OCI-LY1 (cell line): ENCODE results near the gene KLHDC10.

Source experiments
- H2AFZ ChIP-seq: fragments of 200-600 bp; sonication (generic), shearing (Covaris generic); 2 replicates; pipeline ENCODE4 v1.6.0; 2014; ENCODE audit warnings: antibody characterized with exemption, mild to moderate bottlenecking, low read length
- H3F3A ChIP-seq: fragments of 200-600 bp; sonication (generic), shearing (Covaris generic); 2 replicates; pipeline ENCODE4 v1.6.0; 2014; ENCODE audit warnings: mild to moderate bottlenecking, antibody characterized with exemption, low read length, moderate library complexity; ENCODE audit not compliant: insufficient read depth
- H3K27ac ChIP-seq: fragments of 200-600 bp; sonication (generic); 2 replicates; pipeline ENCODE4 v1.5.1; 2014; ENCODE audit warnings: low read length, mixed run types, mild to moderate bottlenecking, low read depth; ENCODE audit not compliant: poor library complexity, severe bottlenecking
- H3K27me3 ChIP-seq: fragments of 200-600 bp; sonication (generic); 2 replicates; pipeline ENCODE4 v1.6.0; 2014; ENCODE audit warnings: antibody characterized with exemption, mild to moderate bottlenecking, low read length, moderate library complexity; ENCODE audit not compliant: insufficient read depth
- H3K36me3 ChIP-seq: fragments of 200-600 bp; sonication (generic); 2 replicates; pipeline ENCODE4 v1.6.1; 2014; ENCODE audit warnings: mild to moderate bottlenecking, antibody characterized with exemption, low read length, moderate library complexity, mixed read lengths; ENCODE audit not compliant: insufficient read depth
- H3K4me1 ChIP-seq: fragments of 200-600 bp; sonication (generic); 2 replicates; pipeline ENCODE4 v1.5.1; 2014; ENCODE audit warnings: mild to moderate bottlenecking, low read length, moderate library complexity; ENCODE audit not compliant: insufficient read depth, severe bottlenecking
- H3K4me2 ChIP-seq: fragments of 200-600 bp; sonication (generic), shearing (Covaris generic); 2 replicates; pipeline ENCODE4 v1.6.1; 2014; ENCODE audit warnings: low read length
- H3K4me3 ChIP-seq: fragments of 200-600 bp; sonication (generic); 2 replicates; pipeline ENCODE4 v1.5.1; 2014; ENCODE audit warnings: low read length, low read depth, mild to moderate bottlenecking, mixed read lengths; ENCODE audit not compliant: poor library complexity, severe bottlenecking
- H3K79me2 ChIP-seq: fragments of 200-600 bp; shearing (Covaris generic); 2 replicates; pipeline ENCODE4 v1.6.1; 2016; ENCODE audit warnings: mixed run types, low read length, mixed read lengths; ENCODE audit not compliant: insufficient read depth
- H3K9ac ChIP-seq: fragments of 200-600 bp; sonication (generic), shearing (Covaris generic); 2 replicates; pipeline ENCODE4 v1.6.1; 2014; ENCODE audit warnings: mild to moderate bottlenecking, low read length, mixed read lengths
- H3K9me2 ChIP-seq: fragments of 200-600 bp; sonication (generic), shearing (Covaris generic); 2 replicates; pipeline ENCODE4 v1.6.1; 2014; ENCODE audit warnings: low read depth, mild to moderate bottlenecking, low read length, mixed read lengths
- H3K9me3 ChIP-seq: fragments of 200-600 bp; shearing (Covaris generic); 2 replicates; pipeline ENCODE4 v1.6.1; 2014; ENCODE audit warnings: low read length, mixed read lengths
- H4K20me1 ChIP-seq: fragments of 200-600 bp; sonication (generic), shearing (Covaris generic); 2 replicates; pipeline ENCODE4 v1.6.0; 2016; ENCODE audit warnings: mild to moderate bottlenecking, low read length; ENCODE audit not compliant: insufficient read depth
- CTCF ChIP-seq: fragments of 200-600 bp; sonication (generic), shearing (Covaris generic); IDR thresholded peaks from 2 replicates; pipeline ENCODE4 v1.5.1; 2017; ENCODE audit warnings: mild to moderate bottlenecking, antibody characterized with exemption, low read length, moderate library complexity, mixed read lengths
- EZH2 ChIP-seq: fragments of 200-600 bp; sonication (generic), shearing (Covaris generic); IDR thresholded peaks from 2 replicates; pipeline ENCODE4 v1.8.0; 2017; ENCODE audit warnings: borderline replicate concordance, mixed run types, mild to moderate bottlenecking, antibody characterized with exemption, low read length, moderate library complexity, mixed read lengths

KLHDC10 gene

DNA sequence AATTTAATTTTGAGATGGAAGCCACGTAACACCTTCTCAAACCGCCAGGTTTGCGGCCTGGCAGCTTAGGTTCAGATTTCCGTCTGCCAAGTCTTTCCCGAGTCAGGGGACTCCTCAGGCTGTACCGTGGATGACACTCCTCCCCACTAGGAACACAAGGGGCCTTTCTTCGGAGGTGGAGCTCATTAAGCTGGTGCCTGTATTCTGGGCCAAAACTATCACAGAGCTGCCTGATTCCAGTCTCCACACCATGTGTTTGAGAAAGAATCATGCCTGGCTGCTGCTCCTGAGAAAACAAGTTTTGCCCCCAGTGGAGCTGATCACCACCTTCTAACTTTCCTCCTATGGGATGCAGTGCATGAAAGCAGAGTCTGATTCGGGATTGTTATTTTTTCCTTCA, 90.1 kb downstream of the KLHDC10 start:
- Histone ChIP-seq H3K36me3 (peaks cover 75% of the 10 kb centered on the region), H3F3A (no peaks in the 10 kb centered on the region), H3K4me1 (no peaks in the 10 kb centered on the region), H3K27me3 (no peaks in the 10 kb centered on the region), H3K9me2 (no peaks in the 10 kb centered on the region), H3K27ac (no peak overlapping the region), H3K4me2 (no peak overlapping the region), H2AFZ (no peak overlapping the region), H4K20me1 (no peaks in the 10 kb centered on the region), H3K4me3 (no peak overlapping the region), H3K9me3 (peaks cover 2% of the 10 kb centered on the region; the same call in 1 of the 2 replicates), H3K79me2 (no peaks in the 10 kb centered on the region), H3K9ac (no peak overlapping the region)
- no peak for TF ChIP-seq EZH2
- no peak for TF ChIP-seq CTCF

- no peaks in the 10 kb centered on the region for H3K9me3 ChIP-seq
- H3K4me1 ChIP-seq, result no peaks in the 10 kb centered on the region
- H3K9me2 ChIP-seq, result no peaks in the 10 kb centered on the region
- H3K27ac ChIP-seq, result no peak overlapping the region
- no peak overlapping the region for H3K9ac ChIP-seq
- peaks cover 90% of the 10 kb centered on the region for H3K36me3 ChIP-seq
- no peak overlapping the region for H2AFZ ChIP-seq
- H3K4me3 ChIP-seq, result no peak overlapping the region
- H3K4me2 ChIP-seq, result no peak overlapping the region
- no peaks in the 10 kb centered on the region for H3K27me3 ChIP-seq
- H3F3A ChIP-seq, result no peaks in the 10 kb centered on the region
- TF ChIP-seq CTCF (no peak), EZH2 (no peak)
- no peaks in the 10 kb centered on the region for H3K79me2 ChIP-seq
- no peaks in the 10 kb centered on the region for H4K20me1 ChIP-seq
These were observed 91.9 kb downstream of the KLHDC10 start for GRCh38 chr7:130162196-130162595.

- no peak overlapping the region for H3K9ac ChIP-seq
- H3K4me2 ChIP-seq, result no peak overlapping the region
- H3K9me3 ChIP-seq, result no peaks in the 10 kb centered on the region
- H3K9me2 ChIP-seq, result no peaks in the 10 kb centered on the region
- no peaks in the 10 kb centered on the region for H3F3A ChIP-seq
- no peaks in the 10 kb centered on the region for H4K20me1 ChIP-seq
- no peak for TF ChIP-seq EZH2
- TF ChIP-seq CTCF, result no peak
- H3K4me1 ChIP-seq, result no peaks in the 10 kb centered on the region
- H3K79me2 ChIP-seq, result no peaks in the 10 kb centered on the region
- no peaks in the 10 kb centered on the region for H3K27me3 ChIP-seq
- no peak overlapping the region for H3K27ac ChIP-seq
- no peak overlapping the region for H2AFZ ChIP-seq
- H3K4me3 ChIP-seq, result no peak overlapping the region
- peaks cover 85% of the 10 kb centered on the region for H3K36me3 ChIP-seq
These were observed 104.1 kb downstream of the KLHDC10 start for GRCh38 chr7:130174237-130174959.
